ENCODE measurements around the gene ALPP. TPM values are rescaled to one million over a fixed set of nuclear protein-coding genes. Genes with fewer than 3 reads are reported as not detected.
"Not testable (repeated sequence)": the region's sequence is repeated elsewhere in the genome, so short reads cannot be mapped to it uniquely, and the experiment has no call there.

The ALPP gene
- total RNA-seq, 1 donor from 2014 or later = not detected

DNA sequence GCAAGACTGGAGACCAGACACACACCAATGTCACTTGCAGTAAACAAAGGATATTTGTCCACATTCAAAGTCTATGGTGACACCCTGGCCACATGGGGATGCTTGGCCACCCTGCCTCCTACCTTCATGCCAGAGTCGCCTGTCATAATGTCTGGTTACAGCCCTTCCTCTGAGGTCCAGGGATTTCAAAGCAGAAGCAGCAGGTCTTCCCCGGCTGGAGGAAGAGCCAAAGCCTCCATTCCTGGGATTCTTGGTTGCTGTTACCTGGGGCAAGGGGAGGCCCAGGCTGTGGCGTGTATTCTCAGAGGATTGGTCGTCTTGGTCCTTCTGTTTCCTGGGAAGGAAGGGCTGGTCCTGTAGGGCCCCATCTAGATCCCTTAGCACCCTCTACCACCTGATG is 2.3 kb upstream of the ALPP start:
- Mint-ChIP-seq H3K27me3 (ENCODE audit: low read depth) (peaks cover 2% of the 10 kb centered on the region), H3K27ac (ENCODE audit: unreplicated experiment) (no peak overlapping the region), H3K4me3 (no peak overlapping the region), H3K4me1 (no peaks in the 10 kb centered on the region), H3K36me3 (ENCODE audit: low read depth) (no peaks in the 10 kb centered on the region), H3K9me3 (no peaks in the 10 kb centered on the region)
- no peak for DNase-seq (ENCODE audit: low read depth, low spot score)
- TF ChIP-seq CTCF (conservative IDR thresholded peaks at IDR 0.05) = no peak

DNA sequence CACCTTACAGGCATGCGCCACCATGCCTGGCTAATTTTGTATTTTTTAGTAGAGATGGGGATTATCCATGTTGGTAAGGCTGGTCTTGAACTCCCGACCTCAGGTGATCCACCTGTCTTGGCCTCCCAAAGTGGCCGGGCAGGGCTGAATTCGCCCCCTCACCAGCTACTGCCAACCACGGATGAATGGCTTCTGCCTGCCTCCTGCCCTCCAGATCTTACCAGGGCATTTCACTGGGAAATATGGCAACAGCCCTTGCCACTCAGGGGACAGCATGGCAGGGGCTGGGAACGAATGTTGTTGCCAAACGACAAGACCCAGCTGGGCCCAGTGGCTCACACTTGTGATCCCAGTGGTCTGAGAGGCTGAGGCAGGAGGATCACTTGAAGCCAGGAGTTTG is 1.8 kb upstream of the ALPP start:
- H3K4me3 Mint-ChIP-seq = no peak overlapping the region
- no peak overlapping the region for H3K27ac Mint-ChIP-seq (ENCODE audit: unreplicated experiment)
- H3K4me1 Mint-ChIP-seq = no peaks in the 10 kb centered on the region
- H3K27me3 Mint-ChIP-seq (ENCODE audit: low read depth) = peaks cover 2% of the 10 kb centered on the region
- no peaks in the 10 kb centered on the region for H3K9me3 Mint-ChIP-seq
- DNase-seq (ENCODE audit: low read depth, low spot score) = no peak
- TF ChIP-seq CTCF (conservative IDR thresholded peaks at IDR 0.05) = no peak
- H3K36me3 Mint-ChIP-seq (ENCODE audit: low read depth) = no peaks in the 10 kb centered on the region

DNA sequence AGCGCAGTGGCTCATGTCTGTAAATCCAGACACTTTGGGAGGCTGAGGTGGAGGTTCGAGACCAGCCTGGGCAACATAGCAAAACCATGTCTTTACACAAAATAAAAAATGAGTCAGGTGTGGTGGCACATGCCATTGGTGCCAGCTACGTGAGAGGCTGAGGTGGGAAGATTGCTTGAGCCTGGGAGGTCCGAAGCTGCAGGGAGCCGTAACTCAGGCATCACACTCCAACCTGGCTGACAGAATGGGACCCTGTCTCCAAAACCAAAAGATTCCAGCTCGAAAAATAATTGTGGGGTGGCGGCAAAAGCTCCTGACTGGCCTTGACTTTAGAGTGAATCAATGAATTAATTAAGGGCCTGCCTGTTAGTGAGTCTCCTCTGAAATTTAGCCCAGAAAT is 1.2 kb upstream of the ALPP start:
- Mint-ChIP-seq H3K27me3 (ENCODE audit: low read depth) (peaks cover 8% of the 10 kb centered on the region), H3K36me3 (ENCODE audit: low read depth) (no peaks in the 10 kb centered on the region), H3K27ac (ENCODE audit: unreplicated experiment) (no peak overlapping the region), H3K4me3 (no peak overlapping the region), H3K9me3 (no peaks in the 10 kb centered on the region), H3K4me1 (no peaks in the 10 kb centered on the region)
- DNase-seq (ENCODE audit: low read depth, low spot score) = no peak
- no peak for TF ChIP-seq CTCF (conservative IDR thresholded peaks at IDR 0.05)

- Mint-ChIP-seq H3K27me3 (ENCODE audit: low read depth) (peaks cover 16% of the 10 kb centered on the region), H3K4me3 (no peak overlapping the region), H3K27ac (ENCODE audit: unreplicated experiment) (no peak overlapping the region), H3K4me1 (no peaks in the 10 kb centered on the region), H3K9me3 (no peaks in the 10 kb centered on the region), H3K36me3 (ENCODE audit: low read depth) (no peaks in the 10 kb centered on the region)
- TF ChIP-seq CTCF (conservative IDR thresholded peaks at IDR 0.05) = no peak
- DNase-seq (ENCODE audit: low read depth, low spot score) = no peak
Observed at GRCh38 chr2:232377841-232378734, 463 bp upstream of the ALPP start.

- not testable (repeated sequence) for H3K9me3 Mint-ChIP-seq; H3K4me3 Mint-ChIP-seq; H3K36me3 Mint-ChIP-seq (ENCODE audit: low read depth); H3K4me1 Mint-ChIP-seq; DNase-seq (ENCODE audit: low read depth, low spot score); H3K27ac Mint-ChIP-seq (ENCODE audit: unreplicated experiment)
- H3K27me3 Mint-ChIP-seq (ENCODE audit: low read depth) = peaks cover 34% of the 10 kb centered on the region
Observed at GRCh38 chr2:232379610-232380590, 1.3 kb downstream of the ALPP start.

DNA sequence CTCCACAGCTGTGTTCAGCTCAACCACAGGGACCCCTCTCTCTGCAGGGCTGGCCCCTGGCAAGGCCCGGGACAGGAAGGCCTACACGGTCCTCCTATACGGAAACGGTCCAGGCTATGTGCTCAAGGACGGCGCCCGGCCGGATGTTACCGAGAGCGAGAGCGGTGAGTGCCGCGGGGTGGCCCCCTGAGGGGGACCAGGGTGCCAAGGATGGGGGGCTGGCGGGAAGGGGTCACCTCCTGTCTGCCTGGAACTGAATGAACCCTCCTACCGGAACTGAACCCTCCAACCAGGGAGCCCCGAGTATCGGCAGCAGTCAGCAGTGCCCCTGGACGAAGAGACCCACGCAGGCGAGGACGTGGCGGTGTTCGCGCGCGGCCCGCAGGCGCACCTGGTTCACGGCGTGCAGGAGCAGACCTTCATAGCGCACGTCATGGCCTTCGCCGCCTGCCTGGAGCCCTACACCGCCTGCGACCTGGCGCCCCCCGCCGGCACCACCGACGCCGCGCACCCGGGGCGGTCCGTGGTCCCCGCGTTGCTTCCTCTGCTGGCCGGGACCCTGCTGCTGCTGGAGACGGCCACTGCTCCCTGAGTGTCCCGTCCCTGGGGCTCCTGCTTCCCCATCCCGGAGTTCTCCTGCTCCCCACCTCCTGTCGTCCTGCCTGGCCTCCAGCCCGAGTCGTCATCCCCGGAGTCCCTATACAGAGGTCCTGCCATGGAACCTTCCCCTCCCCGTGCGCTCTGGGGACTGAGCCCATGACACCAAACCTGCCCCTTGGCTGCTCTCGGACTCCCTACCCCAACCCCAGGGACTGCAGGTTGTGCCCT is 2.9 kb downstream of the ALPP start:
- H3K9me3 Mint-ChIP-seq; H3K4me1 Mint-ChIP-seq; H3K4me3 Mint-ChIP-seq; H3K36me3 Mint-ChIP-seq (ENCODE audit: low read depth); DNase-seq (ENCODE audit: low read depth, low spot score); H3K27ac Mint-ChIP-seq (ENCODE audit: unreplicated experiment): not testable (repeated sequence)
- peaks cover 49% of the 10 kb centered on the region for H3K27me3 Mint-ChIP-seq (ENCODE audit: low read depth)
